GM13976 (cell line): ENCODE results near the gene BCOR.
A peak's percentile ranks its signal among the peaks of the same experiment; 100 is the strongest.

Experiments used
- DNase-seq: peaks from one replicate; pipeline ENCODE4 v3.0.0; 2012; ENCODE audit warnings: low spot score
- in situ Hi-C: fragments of 300-500 bp; cut with MboI; formaldehyde crosslinking; loops from one replicate; pipeline ENCODE4 v1.12.0; 2022; ENCODE audit warnings: low sequenced_read_pairs, mixed read lengths, inconsistent platforms; ENCODE audit not compliant: unreplicated experiment
- TF ChIP-seq, protein P1 (sequence below): IDR thresholded peaks from 2 replicates; pipeline ENCODE4 v1.5.1; 2012; ENCODE audit warnings: borderline replicate concordance, mild to moderate bottlenecking; ENCODE audit not compliant: insufficient read depth; ENCODE audit errors: extremely low read depth, missing control alignments, control extremely low read depth

BCOR gene

DNA sequence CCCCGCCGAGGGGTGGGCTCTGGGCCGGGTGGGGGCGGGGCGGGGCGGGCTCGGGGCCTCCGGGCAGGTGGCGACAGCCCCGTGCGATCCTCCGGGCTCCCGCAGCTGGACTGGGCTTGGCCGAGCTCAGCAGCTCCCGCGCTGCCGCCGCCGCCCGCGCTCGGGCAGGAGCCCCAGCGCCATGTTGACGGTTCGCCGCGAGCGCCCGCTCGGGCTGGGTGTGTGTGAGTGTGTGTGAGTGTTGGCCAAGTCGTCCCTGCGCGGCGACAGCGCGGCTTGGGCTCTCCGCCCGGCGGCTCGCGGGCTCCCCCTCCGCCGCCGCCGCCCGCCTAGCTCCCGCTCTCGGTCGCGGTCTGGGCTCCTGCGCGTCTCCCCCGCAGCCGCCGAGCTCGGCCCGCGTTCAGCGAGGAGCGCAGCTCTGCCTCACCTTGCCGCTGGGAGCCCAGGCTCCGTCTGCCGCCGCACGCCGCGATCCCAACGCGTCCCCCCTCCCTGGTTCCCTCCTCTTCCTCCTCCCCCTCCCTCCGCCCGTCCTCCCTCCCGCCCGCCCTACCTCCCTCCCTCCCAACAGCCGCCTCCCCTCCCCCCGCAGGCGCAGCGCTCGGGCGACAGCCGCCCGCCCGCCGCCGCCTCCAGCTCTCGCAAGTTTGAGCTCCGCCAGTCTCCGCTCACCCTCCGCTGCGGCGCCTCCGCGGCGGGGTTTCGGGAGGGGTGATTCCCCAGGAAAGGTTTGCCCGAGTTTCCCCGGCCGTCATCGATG lies at the start of gene BCOR:
Gene BCOR, minus strand, starts transcription at position 455 of the 760 bp plus-strand sequence. CDS start 20,029 bp downstream, outside the sequence.
- peak; percentile 66 for DNase-seq

DNA sequence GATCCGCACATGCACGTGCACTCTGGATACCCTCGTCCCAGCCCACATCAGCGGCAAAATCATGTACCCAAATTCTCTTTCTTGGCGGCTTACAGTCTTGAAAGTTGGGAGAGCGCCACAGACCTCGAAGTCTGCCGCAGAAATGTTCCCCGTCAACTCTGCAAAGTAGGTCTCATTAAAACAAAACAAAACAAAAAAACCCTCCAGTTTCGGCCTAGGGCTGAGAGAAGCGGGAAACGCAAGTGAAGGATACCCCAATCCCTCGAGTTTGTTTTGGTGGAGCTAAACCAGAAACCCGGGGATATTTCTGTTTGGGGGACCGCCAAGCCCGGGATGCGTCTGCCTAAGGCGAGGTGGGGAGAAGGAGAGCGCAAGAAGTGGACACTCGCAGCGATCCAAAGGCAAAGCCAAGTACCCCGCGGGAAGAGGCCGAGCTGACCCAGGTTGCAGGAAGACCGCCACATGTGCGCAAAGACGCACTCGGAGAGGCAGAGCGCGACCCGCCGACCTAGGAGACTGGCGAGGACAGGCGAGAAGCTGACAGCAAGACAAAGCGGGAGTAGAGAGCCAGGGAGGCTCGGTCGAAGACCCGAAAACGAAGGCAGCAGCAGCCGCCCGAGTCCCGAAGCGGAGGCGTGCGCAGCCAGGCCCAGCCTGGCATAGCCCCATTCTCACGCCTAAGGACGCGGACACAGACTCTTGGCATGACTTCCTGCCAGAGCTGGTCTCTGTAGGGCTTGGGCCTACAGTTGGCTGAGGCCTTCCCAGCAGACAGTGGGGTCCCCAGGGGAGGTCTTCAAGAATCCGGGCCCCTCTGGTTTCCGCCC lies 49.6 kb upstream of the BCOR start:
- TF ChIP-seq, protein P1, sequence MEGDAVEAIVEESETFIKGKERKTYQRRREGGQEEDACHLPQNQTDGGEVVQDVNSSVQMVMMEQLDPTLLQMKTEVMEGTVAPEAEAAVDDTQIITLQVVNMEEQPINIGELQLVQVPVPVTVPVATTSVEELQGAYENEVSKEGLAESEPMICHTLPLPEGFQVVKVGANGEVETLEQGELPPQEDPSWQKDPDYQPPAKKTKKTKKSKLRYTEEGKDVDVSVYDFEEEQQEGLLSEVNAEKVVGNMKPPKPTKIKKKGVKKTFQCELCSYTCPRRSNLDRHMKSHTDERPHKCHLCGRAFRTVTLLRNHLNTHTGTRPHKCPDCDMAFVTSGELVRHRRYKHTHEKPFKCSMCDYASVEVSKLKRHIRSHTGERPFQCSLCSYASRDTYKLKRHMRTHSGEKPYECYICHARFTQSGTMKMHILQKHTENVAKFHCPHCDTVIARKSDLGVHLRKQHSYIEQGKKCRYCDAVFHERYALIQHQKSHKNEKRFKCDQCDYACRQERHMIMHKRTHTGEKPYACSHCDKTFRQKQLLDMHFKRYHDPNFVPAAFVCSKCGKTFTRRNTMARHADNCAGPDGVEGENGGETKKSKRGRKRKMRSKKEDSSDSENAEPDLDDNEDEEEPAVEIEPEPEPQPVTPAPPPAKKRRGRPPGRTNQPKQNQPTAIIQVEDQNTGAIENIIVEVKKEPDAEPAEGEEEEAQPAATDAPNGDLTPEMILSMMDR = no peak
- DNase-seq = no peak
- in situ Hi-C loops = no loop called here

More for the DNA sequence above, at the start of gene BCOR:
- in situ Hi-C loops = no loop called here
- TF ChIP-seq, protein P1 = no peak

DNA sequence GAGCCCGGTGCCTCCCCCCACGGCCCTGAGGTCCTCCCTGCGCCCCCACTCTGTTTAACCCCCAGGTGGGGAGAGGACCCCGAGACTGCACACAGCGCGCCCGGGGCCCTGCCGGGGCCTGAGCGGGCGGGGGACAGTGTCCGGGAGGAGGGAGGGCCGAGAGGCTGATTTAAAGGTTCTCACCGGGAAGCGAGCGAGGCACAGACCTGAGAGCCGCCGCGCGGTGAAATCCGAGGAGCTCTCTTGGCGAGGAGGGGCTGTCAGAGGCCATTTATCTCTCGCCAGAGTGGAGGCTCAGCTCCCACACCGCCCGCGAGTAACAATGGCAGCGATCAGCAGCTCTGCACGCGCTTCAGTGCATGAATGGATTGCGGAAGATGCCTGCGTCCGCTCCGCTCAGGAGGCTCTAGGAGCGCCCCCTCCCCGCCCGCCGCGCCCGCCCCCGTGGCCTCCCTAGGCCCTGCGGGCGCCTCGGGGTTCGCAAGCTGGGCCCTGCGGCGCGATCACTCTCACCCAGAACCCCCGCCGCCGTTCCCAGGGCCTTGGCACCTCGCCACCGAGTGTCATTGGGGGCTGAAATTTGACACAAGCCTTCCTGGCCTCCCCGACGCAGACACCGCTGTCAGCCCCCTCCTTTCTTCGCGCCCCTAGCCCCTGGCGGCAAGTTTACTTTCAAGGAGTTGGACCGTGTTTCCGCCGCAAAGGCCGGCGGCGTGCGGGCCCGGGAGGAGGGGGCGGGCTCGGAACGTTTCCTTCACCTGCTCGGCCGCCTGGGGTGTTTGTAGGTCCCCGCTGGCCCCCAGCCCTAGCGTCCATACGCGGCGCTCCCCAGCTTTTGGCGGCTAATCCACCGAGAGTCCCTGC lies 48.7 kb upstream of the BCOR start:
- TF ChIP-seq, protein P1 = no peak
- in situ Hi-C loops = no loop called here
- peak; percentile 47 for DNase-seq

DNA sequence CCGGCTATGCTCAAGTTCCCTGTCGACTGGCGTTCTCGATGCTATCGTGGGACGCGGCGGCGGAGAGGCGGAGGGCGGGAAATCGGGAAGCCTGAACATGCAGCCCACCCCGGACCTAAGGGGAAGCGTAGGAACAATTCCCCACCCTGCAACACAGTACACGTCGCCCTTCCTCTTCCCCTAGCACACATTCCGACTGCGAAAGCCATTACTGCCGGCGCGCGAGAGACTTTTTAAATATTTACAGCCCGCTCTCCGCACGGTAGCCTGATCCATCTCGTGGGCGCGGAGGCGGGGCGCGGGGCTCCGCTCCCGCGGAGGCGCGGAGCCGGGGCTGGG lies 48.1 kb upstream of the BCOR start:
- TF ChIP-seq, protein P1 = no peak
- in situ Hi-C loops = no loop called here
- no peak for DNase-seq

DNA sequence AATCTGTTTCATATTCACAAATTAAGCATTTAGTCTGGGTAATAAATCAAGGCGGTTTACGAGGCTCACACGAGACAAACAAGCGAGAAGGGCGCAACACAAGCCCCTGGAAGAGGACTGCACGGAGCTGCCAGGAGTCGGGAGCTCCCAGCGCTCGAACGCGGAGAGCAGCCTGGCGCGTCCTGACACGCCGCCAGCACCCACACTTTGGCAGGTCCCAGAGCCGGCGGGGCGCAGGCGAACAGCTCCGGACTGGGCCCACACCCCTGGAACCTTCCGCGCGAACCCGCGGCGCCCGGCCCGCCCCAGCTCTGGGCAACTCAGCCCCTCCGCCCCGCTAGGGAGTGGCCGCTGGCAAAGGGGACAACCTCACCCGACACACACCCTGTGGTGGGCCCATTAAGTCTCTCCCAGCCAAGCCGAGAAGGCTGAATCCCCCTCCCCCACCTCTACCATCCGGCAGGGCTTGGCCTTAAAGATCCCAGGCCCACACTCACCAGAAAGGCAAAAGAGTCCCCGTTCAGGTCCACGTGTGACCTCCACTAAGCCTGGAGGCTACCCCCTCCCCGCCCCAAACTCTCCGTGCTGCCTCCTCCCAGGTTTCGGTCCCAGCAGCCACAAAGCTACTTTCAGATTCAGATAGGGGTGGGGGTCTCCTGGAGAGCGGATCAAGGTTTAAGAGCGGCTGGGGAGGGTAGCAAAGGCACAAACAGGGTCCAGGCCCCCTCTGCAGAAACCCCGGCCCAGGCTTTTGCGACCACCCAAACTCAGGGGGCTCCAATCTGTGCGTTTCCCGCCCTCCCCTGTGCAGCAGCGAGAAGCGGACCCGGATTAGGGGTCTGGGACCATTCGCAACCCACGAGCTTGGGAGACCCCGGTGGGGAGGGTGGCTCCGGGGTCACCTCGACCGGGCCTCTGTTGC lies 47.5 kb upstream of the BCOR start:
- in situ Hi-C loops = no loop called here
- no peak for DNase-seq
- TF ChIP-seq, protein P1 = no peak
